Ammon's horn (tissue), 1 donor: ENCODE measurements around the gene ROBO2.

Source experiments
- DNase-seq: peaks from one replicate; pipeline ENCODE4 v3.0.0-alpha.2; 2016; ENCODE audit warnings: low spot score

Gene ROBO2

GRCh38 chr3:77571971-77572715 lies 532.2 kb downstream of the ROBO2 start:
- DNase-seq: no peak

- no peak for DNase-seq
These were observed 537.4 kb downstream of the ROBO2 start for GRCh38 chr3:77577264-77577663.

GRCh38 chr3:77586216-77586615 lies 546.3 kb downstream of the ROBO2 start:
- no peak for DNase-seq

- no peak for DNase-seq
These were observed 549.0 kb downstream of the ROBO2 start for GRCh38 chr3:77588863-77589262.

GRCh38 chr3:77590191-77590590 lies 550.3 kb downstream of the ROBO2 start:
- no peak for DNase-seq

- DNase-seq: no peak
These were observed 555.5 kb downstream of the ROBO2 start for GRCh38 chr3:77595371-77595870.

- DNase-seq: no peak
These were observed 560.0 kb downstream of the ROBO2 start for GRCh38 chr3:77599948-77600347.

- peak; percentile 60 for DNase-seq
These were observed 562.0 kb downstream of the ROBO2 start for GRCh38 chr3:77601823-77602415.

- no peak for DNase-seq
These were observed 562.8 kb downstream of the ROBO2 start for GRCh38 chr3:77602722-77603121.

- no peak for DNase-seq
These were observed 565.4 kb downstream of the ROBO2 start for GRCh38 chr3:77605308-77605707.

GRCh38 chr3:77605865-77606264 lies 566.0 kb downstream of the ROBO2 start:
- no peak for DNase-seq

GRCh38 chr3:77606372-77606771 lies 566.5 kb downstream of the ROBO2 start:
- DNase-seq: no peak

GRCh38 chr3:77618686-77619085 lies 578.8 kb downstream of the ROBO2 start:
- DNase-seq: no peak

- no peak for DNase-seq
These were observed 580.1 kb downstream of the ROBO2 start for GRCh38 chr3:77620009-77620408.

GRCh38 chr3:77623500-77623899 lies 583.6 kb downstream of the ROBO2 start:
- no peak for DNase-seq

GRCh38 chr3:77626157-77626556 lies 586.3 kb downstream of the ROBO2 start:
- DNase-seq: no peak

GRCh38 chr3:77648214-77648613 lies 608.3 kb downstream of the ROBO2 start:
- no peak for DNase-seq

- no peak for DNase-seq
These were observed 608.8 kb downstream of the ROBO2 start for GRCh38 chr3:77648664-77649063.

- DNase-seq: no peak
These were observed 612.7 kb downstream of the ROBO2 start for GRCh38 chr3:77652624-77653023.

GRCh38 chr3:77655396-77655795 lies 615.5 kb downstream of the ROBO2 start:
- no peak for DNase-seq

- DNase-seq: no peak
These were observed 620.8 kb downstream of the ROBO2 start for GRCh38 chr3:77660718-77661117.

GRCh38 chr3:77667901-77668300 lies 628.0 kb downstream of the ROBO2 start:
- no peak for DNase-seq

- no peak for DNase-seq
These were observed 628.5 kb downstream of the ROBO2 start for GRCh38 chr3:77668376-77668775.

GRCh38 chr3:77672016-77672415 lies 632.1 kb downstream of the ROBO2 start:
- no peak for DNase-seq
